ENCODE measurements around the gene ADAT3.

- TF ChIP-seq CTCF (conservative IDR thresholded peaks at IDR 0.05 in 1 of 2, IDR thresholded peaks at IDR 0.05 in 1 of 2; ENCODE audit: low read depth in 1 of 2, low read length in 2 of 2) (no peak), EZH2 (IDR thresholded peaks at IDR 0.05; ENCODE audit: low read length, missing control alignments) (no peak)
These were observed 38.4 kb upstream of the ADAT3 start for GRCh38 chr19:1866693-1867348.
